ENCODE results near the gene DAZL. TPM values are rescaled to one million over a fixed set of nuclear protein-coding genes. Genes with fewer than 3 reads are reported as not detected.

Gene DAZL
- total and polyA plus RNA-seq, 10 of the 15 experiments (the other 5 are each of a cell fraction or from before 2014, with no cell fraction given): 0.04 to 0.48 (median 0.13) TPM; not detected in 1

GRCh38 chr3:16547561-16548357 lies 57.5 kb downstream of the DAZL start (continued):
- 0 out of 2 replicates have a peak, but pooled peaks have one; percentile 23 for TF ChIP-seq MTA2 (IDR thresholded peaks at IDR 0.05; ENCODE audit: low read depth)
- TF ChIP-seq SRF (IDR thresholded peaks at IDR 0.05; ENCODE audit: low read depth in 2 of 2, low read length in 2 of 2): no peak
- 0 out of 2 replicates have a peak, but pooled peaks have one; percentile 9 for TF ChIP-seq RUNX3 (IDR thresholded peaks at IDR 0.05; ENCODE audit: low read length)
- no peak for TF ChIP-seq PBX3 (IDR thresholded peaks at IDR 0.05; ENCODE audit: insufficient replicate concordance, low read depth, low read length)
- no peak for TF ChIP-seq BCLAF1 (IDR thresholded peaks at IDR 0.05)
- no peak for TF ChIP-seq EZH2 (IDR thresholded peaks at IDR 0.05; ENCODE audit: borderline replicate concordance, control insufficient read depth, low read depth, low read length)
- TF ChIP-seq SUPT20H (IDR thresholded peaks at IDR 0.05; ENCODE audit: borderline replicate concordance, control insufficient read depth, low read depth, low read length): no peak
- no peak for TF ChIP-seq ZBTB4 (CRISPR knock-in tag; IDR thresholded peaks at IDR 0.05)
